Heart left ventricle (tissue), 16 donors: ENCODE results near the gene MSH3. TPM values are rescaled to one million over a fixed set of nuclear protein-coding genes. Genes with fewer than 3 reads are reported as not detected.

ENCODE experiments used
- ATAC-seq, 4 donors: fragments of 200-7000 bp; cut with Tn5 transposase; one replicate each; pipeline ENCODE4 v1.9.1; 2020 to 2022; ENCODE audit warnings: moderate library complexity in 4 of 4, mild to moderate bottlenecking in 3 of 4, moderate number of reproducible peaks in 1 of 4
- DNase-seq, 5 donors: peaks; one replicate each; pipeline ENCODE4 v3.0.0-alpha.2; 2020
- H3K27ac ChIP-seq, 12 donors: fragments of 200-600 bp; sonication (generic) in 4 of 12; one replicate each; pipeline versions ENCODE4 v1.5.0 to v1.8.0; 2016 to 2022; ENCODE audit warnings: mild to moderate bottlenecking in 2 of 12
- H3K27me3 ChIP-seq, 9 donors: fragments of 200-600 bp; sonication (generic) in 2 of 9; one replicate each; pipeline versions ENCODE4 v1.5.1 to v1.8.0; 2016 to 2022; ENCODE audit warnings: mild to moderate bottlenecking in 3 of 9
- H3K36me3 ChIP-seq, 9 donors: fragments of 200-600 bp; sonication (generic) in 2 of 9; one replicate each; pipeline versions ENCODE4 v1.5.0 to v1.8.0; 2018 to 2022; ENCODE audit warnings: mild to moderate bottlenecking in 2 of 9
- H3K4me1 ChIP-seq, 12 donors: fragments of 200-600 bp; sonication (generic) in 4 of 12; one replicate each; pipeline versions ENCODE4 v1.5.0 to v1.8.0; 2016 to 2022; ENCODE audit warnings: mild to moderate bottlenecking in 3 of 12
- H3K4me3 ChIP-seq, 12 donors: fragments of 200-600 bp; sonication (generic) in 4 of 12; one replicate each; pipeline versions ENCODE4 v1.5.0 to v1.8.0; 2017 to 2022; ENCODE audit warnings: mild to moderate bottlenecking in 9 of 12, moderate library complexity in 4 of 12
- H3K9me3 ChIP-seq, 12 donors: fragments of 200-600 bp; sonication (generic) in 4 of 12; one replicate each; pipeline versions ENCODE4 v1.5.0 to v1.8.0; 2016 to 2022; ENCODE audit warnings: mild to moderate bottlenecking in 1 of 12
- POLR2A ChIP-seq, 2 donors: fragments of 450-650 bp; IDR thresholded peaks; one replicate each; pipeline ENCODE4 v1.6.1; 2017; ENCODE audit warnings: antibody characterized with exemption in 2 of 2, mild to moderate bottlenecking in 2 of 2, moderate library complexity in 2 of 2
- WGBS, 4 donors: extraction: QIAGEN DNeasy Blood & Tissue Kit in 2 of 4; methylation state at CpG; one replicate each; pipeline versions ENCODE4 v1.1.5 to v1.1.7; 2013 to 2018; 5-methylcytosine and 5-hydroxymethylcytosine counted together
- intact Hi-C, 10 donors: fragments of 100-400 bp; cut with DNase I; formaldehyde crosslinking; loops; one replicate each; pipeline versions ENCODE4 v1.11.1 to v1.14.2; 2022
- polyA plus RNA-seq, 2 donors: library from polyadenylated mRNA; stranded (reverse); fragments of 200-250 nt; gene quantifications; one replicate each; pipeline ENCODE4 v1.2.3, GENCODE V29; 2013
- total RNA-seq, 9 donors: library from RNA; depleted of rRNA in 2 of 9; stranded (reverse); fragments of >200 nt in 2 of 9; fragmentation: NEBNext Ultra II Directional in 3 of 9; extraction: Animal tissue kit (Norgen Biotek cat#: 25700) in 3 of 9; gene quantifications; one replicate each; pipeline versions ENCODE4 v1.1.0 to v1.2.4, GENCODE V29; 2016 to 2023
- TF ChIP-seq, protein P1 (sequence below), 12 donors: fragments of 200-600 bp; sonication (generic) in 4 of 12; IDR thresholded peaks; one replicate each; pipeline versions ENCODE4 v1.5.0 to v1.8.0; 2018 to 2022; ENCODE audit warnings: antibody characterized with exemption in 12 of 12, mild to moderate bottlenecking in 5 of 12
- donor health status: ischemic (EF 13 %, LVEDD 7.1; RV severe dilation, severe dysfunction).
- donor health status: healthy with polysubstance abuse.
- donor health status: DM: no; HTN: yes; CAD: no.
- donor health status: DM: no; HTN: no; CAD: no.
- donor health status: ischemic (EF 25% LVEDD 6.9; RV normal size, moderate dysfunction).
- donor health status: ischemic (EF 25% LVEDD 5.7; RV mildly dilated, moderate dysfunction).
- donor health status: healthy.
- donor health status: DM: yes; HTN: yes; CAD: no.
- donor health status: ischemic (EF 35%, LVEDD 5.7; RV mildly dilated, moderate dysfunction).
- donor health status: nonischemic (EF 11% LVEDD 7.7; RV severe dilation, severe dysfunction).
- donor health status: DM: yes; HTN: yes; CAD: no.
- donor health status: PGD.
- donor health status: ischemic (EF 29% LVEDD 5.4; RV normal size, mild dysfunction).
- donor health status: nonischemic (EF 23%, LVEDD 6.1; RV moderate dilation, normal function).

MSH3 gene
- total and polyA plus RNA-seq, 11 donors = 2.9 to 15.8 (median 8.4) TPM

DNA sequence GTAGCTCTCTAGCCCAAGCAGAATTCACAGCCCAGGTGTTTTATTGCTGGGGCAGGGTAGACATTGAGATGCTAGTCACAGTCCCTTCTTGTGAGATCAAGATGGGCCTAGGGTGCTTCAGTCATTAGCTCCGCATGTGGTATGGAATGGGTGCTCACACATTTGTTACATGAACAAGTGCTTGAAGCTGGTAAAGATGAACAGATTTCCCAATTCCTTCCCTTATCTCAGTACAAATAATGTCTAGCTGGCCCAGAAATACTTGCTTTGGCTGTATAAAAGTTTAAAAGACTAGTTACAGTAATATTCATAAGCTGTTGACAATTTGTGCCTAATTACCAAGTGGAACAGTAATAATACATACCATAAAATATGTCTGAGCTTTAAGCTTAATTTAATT lies 143.7 kb downstream of the MSH3 start:
- no peak for ATAC-seq
- Histone ChIP-seq H3K4me3 (no peak overlapping the region), H3K27me3 (no peaks in the 10 kb centered on the region), H3K36me3 (peaks cover 0 to 45% (median 31%) of the 10 kb centered on the region in 9 donors), H3K9me3 (no peaks in the 10 kb centered on the region), H3K4me1 (peaks cover 0 to 5% (median 0%) of the 10 kb centered on the region in 12 donors), H3K27ac (no peak overlapping the region)
- no peak for DNase-seq
- intact Hi-C loops = loop anchor here in 1 of 10 donors (10.0 kb wide), 1 partner anchor 397 kb away; no protein-coding TSS in a partner anchor
- TF ChIP-seq POLR2A (IDR thresholded peaks at IDR 0.05) = no peak
- TF ChIP-seq, protein P1, sequence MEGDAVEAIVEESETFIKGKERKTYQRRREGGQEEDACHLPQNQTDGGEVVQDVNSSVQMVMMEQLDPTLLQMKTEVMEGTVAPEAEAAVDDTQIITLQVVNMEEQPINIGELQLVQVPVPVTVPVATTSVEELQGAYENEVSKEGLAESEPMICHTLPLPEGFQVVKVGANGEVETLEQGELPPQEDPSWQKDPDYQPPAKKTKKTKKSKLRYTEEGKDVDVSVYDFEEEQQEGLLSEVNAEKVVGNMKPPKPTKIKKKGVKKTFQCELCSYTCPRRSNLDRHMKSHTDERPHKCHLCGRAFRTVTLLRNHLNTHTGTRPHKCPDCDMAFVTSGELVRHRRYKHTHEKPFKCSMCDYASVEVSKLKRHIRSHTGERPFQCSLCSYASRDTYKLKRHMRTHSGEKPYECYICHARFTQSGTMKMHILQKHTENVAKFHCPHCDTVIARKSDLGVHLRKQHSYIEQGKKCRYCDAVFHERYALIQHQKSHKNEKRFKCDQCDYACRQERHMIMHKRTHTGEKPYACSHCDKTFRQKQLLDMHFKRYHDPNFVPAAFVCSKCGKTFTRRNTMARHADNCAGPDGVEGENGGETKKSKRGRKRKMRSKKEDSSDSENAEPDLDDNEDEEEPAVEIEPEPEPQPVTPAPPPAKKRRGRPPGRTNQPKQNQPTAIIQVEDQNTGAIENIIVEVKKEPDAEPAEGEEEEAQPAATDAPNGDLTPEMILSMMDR (IDR thresholded peaks at IDR 0.05) = no peak
- 92 to 100% (median 96%) methylated on average over 1 of the region's 1 CpG for WGBS, 4 donors

DNA sequence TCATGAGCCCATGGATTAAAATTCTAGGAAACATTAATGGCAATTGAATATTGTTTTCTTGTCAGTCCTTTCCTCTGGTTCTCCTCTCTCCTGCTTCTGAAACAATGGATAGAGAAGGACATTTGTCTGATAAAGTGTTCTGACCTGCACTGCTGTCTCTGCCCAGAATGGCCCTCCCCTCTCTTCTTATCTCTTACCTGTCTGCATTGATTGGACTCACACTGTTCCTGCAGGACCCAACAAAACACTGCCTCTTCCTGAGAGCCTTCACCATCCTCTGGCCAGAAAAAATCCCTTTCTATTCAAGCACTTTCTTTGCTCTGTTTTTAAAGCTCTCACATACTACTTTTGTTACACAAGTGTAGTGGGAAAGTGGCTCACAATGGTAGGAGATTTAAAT lies 144.2 kb downstream of the MSH3 start:
- intact Hi-C loops = loop anchor here in 1 of 10 donors (10.0 kb wide), 1 partner anchor 396 kb away; no protein-coding TSS in a partner anchor
- no peak for DNase-seq
- Histone ChIP-seq H3K4me3 (no peak overlapping the region), H3K36me3 (peaks cover 0 to 40% (median 26%) of the 10 kb centered on the region in 9 donors), H3K9me3 (no peaks in the 10 kb centered on the region), H3K27me3 (no peaks in the 10 kb centered on the region), H3K4me1 (peaks cover 0 to 5% (median 0%) of the 10 kb centered on the region in 12 donors), H3K27ac (no peak overlapping the region)
- no peak for TF ChIP-seq POLR2A (IDR thresholded peaks at IDR 0.05)
- TF ChIP-seq, protein P1 (IDR thresholded peaks at IDR 0.05) = no peak
- ATAC-seq = no peak

DNA sequence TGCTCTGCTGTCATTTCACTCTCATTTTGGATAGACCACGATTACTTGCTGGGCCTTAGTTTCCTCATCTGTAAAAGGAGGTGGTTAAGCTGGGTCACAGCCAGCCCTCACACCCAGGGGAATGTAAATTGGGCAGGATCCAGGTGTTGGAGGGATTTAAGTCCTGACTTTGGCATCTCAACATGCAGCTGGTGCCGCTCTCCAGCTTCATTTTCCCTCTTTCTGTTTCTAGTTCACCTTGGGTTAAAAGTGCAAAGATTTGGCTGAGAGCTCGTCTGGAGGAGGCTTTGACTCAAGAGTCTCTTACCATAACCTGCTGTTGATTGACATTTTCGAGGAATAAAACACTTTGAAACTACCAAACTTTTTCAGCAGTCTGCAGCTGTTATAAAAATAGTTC lies 144.6 kb downstream of the MSH3 start:
- no peak overlapping the region for H3K4me3 ChIP-seq
- H3K27ac ChIP-seq = no peak overlapping the region
- H3K9me3 ChIP-seq = no peaks in the 10 kb centered on the region
- ATAC-seq = peak in 1 of 4 donors; percentile 47
- no peak for DNase-seq
- TF ChIP-seq, protein P1 (IDR thresholded peaks at IDR 0.05) = no peak
- TF ChIP-seq POLR2A (IDR thresholded peaks at IDR 0.05) = no peak
- WGBS, 4 donors = 55 to 61% (median 57%) methylated on average over 4 of the region's 4 CpGs
- no peaks in the 10 kb centered on the region for H3K27me3 ChIP-seq
- peaks cover 0 to 36% (median 22%) of the 10 kb centered on the region in 9 donors for H3K36me3 ChIP-seq
- peaks cover 0 to 5% (median 0%) of the 10 kb centered on the region in 12 donors for H3K4me1 ChIP-seq
- intact Hi-C loops = loop anchor here in 1 of 10 donors (10.0 kb wide), 1 partner anchor 396 kb away; no protein-coding TSS in a partner anchor

DNA sequence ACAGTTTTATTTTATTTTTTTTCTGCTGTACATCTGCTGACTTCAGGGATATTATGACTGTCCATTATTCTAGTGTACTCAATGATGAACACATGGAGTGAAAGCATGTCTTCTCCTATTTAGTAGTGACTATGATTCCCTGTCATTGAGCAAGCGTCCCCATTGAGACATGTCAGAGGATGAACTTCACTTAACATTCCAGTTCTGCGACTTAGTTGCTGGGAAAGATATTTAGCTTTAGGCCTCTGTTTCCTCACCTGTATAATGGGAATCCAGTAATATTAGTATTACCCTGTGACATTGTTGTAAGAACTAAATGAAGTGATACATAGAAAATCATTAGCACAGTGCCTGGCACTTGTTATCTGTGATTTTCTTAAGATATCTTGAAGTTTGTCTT lies 145.1 kb downstream of the MSH3 start:
- TF ChIP-seq POLR2A (IDR thresholded peaks at IDR 0.05) = no peak
- TF ChIP-seq, protein P1 (IDR thresholded peaks at IDR 0.05) = no peak
- ATAC-seq = no peak
- H3K4me1 ChIP-seq = peaks cover 0 to 5% (median 0%) of the 10 kb centered on the region in 12 donors
- no peaks in the 10 kb centered on the region for H3K9me3 ChIP-seq
- H3K27me3 ChIP-seq = no peaks in the 10 kb centered on the region
- H3K36me3 ChIP-seq = peaks cover 0 to 31% (median 18%) of the 10 kb centered on the region in 9 donors
- no peak overlapping the region for H3K27ac ChIP-seq
- no peak overlapping the region for H3K4me3 ChIP-seq
- intact Hi-C loops = loop anchor here in 1 of 10 donors (10.0 kb wide), 1 partner anchor 395 kb away; no protein-coding TSS in a partner anchor
- WGBS, 4 donors = 92 to 96% (median 94%) methylated on average over 2 of the region's 2 CpGs
- no peak for DNase-seq
